ENCODE results near the gene MGMT. TPM values are rescaled to one million over a fixed set of nuclear protein-coding genes. Genes with fewer than 3 reads are reported as not detected.

Gene MGMT
- total and polyA plus RNA-seq, 3 donors from 2014 or later = 32.8 to 40.7 (median 37.9) TPM

GRCh38 chr10:129745186-129745750 lies 278.2 kb downstream of the MGMT start:
- no peaks in the 10 kb centered on the region for H3K36me3 ChIP-seq (ENCODE audit: low read depth, missing control alignments)
- WGBS, 2 donors = 93 to 97% methylated on average over 13 of the region's 13 CpGs
- intact Hi-C loops (cut with DNase I; ENCODE audit: low total_unique reads) = no loop called here
- no peaks in the 10 kb centered on the region for H3K4me1 ChIP-seq
- no peaks in the 10 kb centered on the region for H3K9me3 ChIP-seq
- no peak overlapping the region for H3K4me3 ChIP-seq
- no peak for DNase-seq
- no peak for TF ChIP-seq CTCF (IDR thresholded peaks at IDR 0.05)
- no peak for TF ChIP-seq POLR2A (IDR thresholded peaks at IDR 0.05)
- no peak overlapping the region for H3K27ac ChIP-seq
- no peaks in the 10 kb centered on the region for H3K27me3 ChIP-seq

GRCh38 chr10:129754211-129755050 lies 287.4 kb downstream of the MGMT start:
- H3K27me3 ChIP-seq = no peaks in the 10 kb centered on the region
- H3K36me3 ChIP-seq (ENCODE audit: low read depth, missing control alignments) = no peaks in the 10 kb centered on the region
- no peaks in the 10 kb centered on the region for H3K9me3 ChIP-seq
- intact Hi-C loops (cut with DNase I; ENCODE audit: low total_unique reads) = no loop called here
- H3K4me1 ChIP-seq = no peaks in the 10 kb centered on the region
- no peak overlapping the region for H3K27ac ChIP-seq
- peak; percentile 8 for DNase-seq
- 83 to 96% methylated on average over 11 of the region's 11 CpGs for WGBS, 2 donors
- TF ChIP-seq POLR2A (IDR thresholded peaks at IDR 0.05) = no peak
- TF ChIP-seq CTCF (IDR thresholded peaks at IDR 0.05) = no peak
- no peak overlapping the region for H3K4me3 ChIP-seq

- TF ChIP-seq CTCF (IDR thresholded peaks at IDR 0.05) (no peak), POLR2A (IDR thresholded peaks at IDR 0.05) (no peak)
- H3K4me1 ChIP-seq = no peaks in the 10 kb centered on the region
- no peak overlapping the region for H3K27ac ChIP-seq
- H3K4me3 ChIP-seq = no peak overlapping the region
- peak; percentile 2 for DNase-seq
- H3K27me3 ChIP-seq = no peaks in the 10 kb centered on the region
- H3K9me3 ChIP-seq = no peaks in the 10 kb centered on the region
- intact Hi-C loops (cut with DNase I; ENCODE audit: low total_unique reads) = no loop called here
- 90 to 100% methylated on average over 2 of the region's 2 CpGs for WGBS, 2 donors
- no peaks in the 10 kb centered on the region for H3K36me3 ChIP-seq (ENCODE audit: low read depth, missing control alignments)
These were observed 288.1 kb downstream of the MGMT start for GRCh38 chr10:129755158-129755591.

DNA sequence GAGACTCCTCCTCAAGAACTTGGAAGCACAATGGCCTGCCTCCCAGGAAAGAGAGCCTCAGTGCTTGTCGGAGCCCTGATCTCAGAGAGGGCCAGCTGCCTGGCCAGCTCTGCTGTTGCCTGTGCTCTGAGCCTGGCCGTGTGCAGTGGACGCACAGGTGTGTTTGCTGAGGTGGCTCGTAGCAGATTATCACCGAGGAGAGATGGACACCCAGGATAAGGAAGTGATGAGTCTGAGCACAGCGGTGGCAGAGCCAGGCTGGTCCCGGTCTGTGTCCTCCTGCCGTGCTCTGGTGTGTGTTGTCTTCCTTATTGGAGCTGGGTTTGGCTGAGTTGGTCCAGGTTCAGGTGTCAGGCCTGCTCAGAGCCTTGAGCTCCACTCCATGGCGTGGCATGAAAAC lies 288.6 kb downstream of the MGMT start:
- no peak for TF ChIP-seq POLR2A (IDR thresholded peaks at IDR 0.05)
- TF ChIP-seq CTCF (IDR thresholded peaks at IDR 0.05) = no peak
- Histone ChIP-seq H3K27ac (no peak overlapping the region), H3K27me3 (no peaks in the 10 kb centered on the region), H3K4me3 (no peak overlapping the region), H3K4me1 (no peaks in the 10 kb centered on the region), H3K9me3 (no peaks in the 10 kb centered on the region), H3K36me3 (ENCODE audit: low read depth, missing control alignments) (no peaks in the 10 kb centered on the region)
- intact Hi-C loops (cut with DNase I; ENCODE audit: low total_unique reads) = no loop called here
- 96 to 100% methylated on average over 1 to 9 of the region's 9 CpGs for WGBS, 2 donors
- DNase-seq = peak; percentile 9

Data from testis (tissue), 3 donors.